Stimulated activated CD8-positive, alpha-beta memory T cell treated with anti-CD3 and anti-CD28 coated beads, Interleukin-12 subunit alpha, Interleukin-12 subunit beta, amount 100 ng/mL, for 24 hours (primary cell): ENCODE data around the gene LTBP4.
"Not testable (repeated sequence)": the region's sequence is repeated elsewhere in the genome, so short reads cannot be mapped to it uniquely, and the experiment has no call there.

Experiments used
- DNase-seq: peaks from one replicate; pipeline ENCODE4 v3.0.0-alpha.2; 2020; ENCODE audit errors: extremely low read depth

The LTBP4 gene

GRCh38 chr19:40601134-40601974 lies at the start of gene LTBP4:
Gene LTBP4, plus strand, starts transcription at chr19:40601369. Its CDS starts 19 bp downstream, at chr19:40601388.
- DNase-seq: no peak

- DNase-seq: no peak
These were observed 48.3 kb upstream of the LTBP4 start for GRCh38 chr19:40552848-40553247.

GRCh38 chr19:40553885-40554857 lies 47.0 kb upstream of the LTBP4 start:
- no peak for DNase-seq

- DNase-seq: no peak
These were observed 45.0 kb upstream of the LTBP4 start for GRCh38 chr19:40555978-40556689.

- no peak for DNase-seq
These were observed 44.1 kb upstream of the LTBP4 start for GRCh38 chr19:40556953-40557530.

- DNase-seq: no peak
These were observed 41.8 kb upstream of the LTBP4 start for GRCh38 chr19:40559394-40559793.

- no peak for DNase-seq
These were observed 41.1 kb upstream of the LTBP4 start for GRCh38 chr19:40560092-40560507.

GRCh38 chr19:40561947-40562346 lies 39.2 kb upstream of the LTBP4 start:
- DNase-seq: no peak

- DNase-seq: not testable (repeated sequence)
These were observed 36.6 kb upstream of the LTBP4 start for GRCh38 chr19:40564535-40564934.

GRCh38 chr19:40565355-40565754 lies 35.8 kb upstream of the LTBP4 start:
- no peak for DNase-seq

- no peak for DNase-seq
These were observed 35.2 kb upstream of the LTBP4 start for GRCh38 chr19:40565910-40566495.

GRCh38 chr19:40567040-40567749 lies 34.0 kb upstream of the LTBP4 start:
- no peak for DNase-seq

- no peak for DNase-seq
These were observed 33.2 kb upstream of the LTBP4 start for GRCh38 chr19:40567750-40568494.

GRCh38 chr19:40570313-40571004 lies 30.7 kb upstream of the LTBP4 start:
- DNase-seq: peak; percentile 84

GRCh38 chr19:40571005-40571318 lies 30.2 kb upstream of the LTBP4 start:
- no peak for DNase-seq

GRCh38 chr19:40571831-40572495 lies 29.2 kb upstream of the LTBP4 start:
- no peak for DNase-seq

- no peak for DNase-seq
These were observed 25.8 kb upstream of the LTBP4 start for GRCh38 chr19:40575326-40575725.

GRCh38 chr19:40576151-40576584 lies 25.0 kb upstream of the LTBP4 start:
- no peak for DNase-seq
